Umbilical cord (tissue), 2 donors: Measurements from ENCODE around the gene MIEN1. TPM values are rescaled to one million over a fixed set of nuclear protein-coding genes. Genes with fewer than 3 reads are reported as not detected.
"Not testable (repeated sequence)": the region's sequence is repeated elsewhere in the genome, so short reads cannot be mapped to it uniquely, and the experiment has no call there.

Source experiments
- DNase-seq: peaks from one replicate; pipeline ENCODE4 v3.0.0-alpha.2; 2015; ENCODE audit warnings: low spot score
- total RNA-seq: library from RNA; depleted of rRNA; stranded (reverse); fragments of >200 nt; gene quantifications from one replicate; pipeline ENCODE4 v1.2.3, GENCODE V29; 2014; ENCODE audit warnings: low replicate concordance; ENCODE audit not compliant: insufficient read depth

Gene MIEN1
- total RNA-seq, 1 donor from 2014 or later: 9.9 TPM

DNA sequence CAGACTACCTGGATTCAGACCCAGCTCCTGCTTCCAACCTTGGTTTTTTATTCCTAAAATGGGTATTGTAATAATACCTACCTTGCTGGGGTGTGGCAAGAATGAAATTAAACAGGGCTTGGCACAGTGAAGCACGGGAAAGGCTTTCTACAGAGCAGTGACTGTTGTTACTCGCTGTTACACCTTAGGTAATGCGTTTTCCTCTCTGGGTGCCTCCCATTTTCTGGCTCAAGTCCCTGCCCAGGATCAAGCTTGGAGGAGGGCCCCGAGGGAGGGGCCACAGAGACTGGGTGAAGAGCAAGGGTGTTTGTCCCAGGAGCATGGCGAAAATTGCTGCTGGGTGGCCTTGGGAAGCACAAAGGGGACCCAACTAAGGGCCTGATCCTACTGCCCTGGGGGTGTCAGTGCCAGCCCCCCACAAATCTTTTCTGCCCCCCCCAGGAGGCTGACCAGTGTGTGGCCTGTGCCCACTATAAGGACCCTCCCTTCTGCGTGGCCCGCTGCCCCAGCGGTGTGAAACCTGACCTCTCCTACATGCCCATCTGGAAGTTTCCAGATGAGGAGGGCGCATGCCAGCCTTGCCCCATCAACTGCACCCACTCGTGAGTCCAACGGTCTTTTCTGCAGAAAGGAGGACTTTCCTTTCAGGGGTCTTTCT, 13.3 kb downstream of the MIEN1 start:
- no peak for DNase-seq

DNA sequence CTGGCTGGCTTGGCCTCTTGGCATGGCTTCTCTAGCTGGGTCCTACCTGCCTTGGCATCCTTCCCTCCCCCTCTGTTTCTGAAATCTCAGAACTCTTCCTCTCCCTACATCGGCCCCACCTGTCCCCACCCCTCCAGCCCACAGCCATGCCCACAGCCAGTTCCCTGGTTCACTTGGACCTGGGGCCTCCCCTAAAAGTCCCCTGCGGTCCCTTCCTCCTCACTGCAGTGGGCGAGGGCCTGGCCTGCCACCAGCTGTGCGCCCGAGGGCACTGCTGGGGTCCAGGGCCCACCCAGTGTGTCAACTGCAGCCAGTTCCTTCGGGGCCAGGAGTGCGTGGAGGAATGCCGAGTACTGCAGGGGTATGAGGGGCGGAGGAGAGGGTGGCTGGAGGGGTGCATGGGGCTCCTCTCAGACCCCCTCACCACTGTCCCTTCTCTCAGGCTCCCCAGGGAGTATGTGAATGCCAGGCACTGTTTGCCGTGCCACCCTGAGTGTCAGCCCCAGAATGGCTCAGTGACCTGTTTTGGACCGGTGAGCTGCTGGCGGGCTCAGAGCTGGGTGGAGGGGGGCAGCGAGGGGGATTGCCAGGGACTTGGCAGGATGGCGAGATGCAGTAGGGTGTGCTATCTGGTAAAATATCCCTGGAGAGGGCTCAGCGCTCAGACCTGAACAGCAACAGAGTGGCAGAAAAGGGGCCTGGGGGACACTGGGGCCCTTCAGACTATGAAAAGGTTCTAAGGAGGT, 14.1 kb downstream of the MIEN1 start:
- no peak for DNase-seq

DNA sequence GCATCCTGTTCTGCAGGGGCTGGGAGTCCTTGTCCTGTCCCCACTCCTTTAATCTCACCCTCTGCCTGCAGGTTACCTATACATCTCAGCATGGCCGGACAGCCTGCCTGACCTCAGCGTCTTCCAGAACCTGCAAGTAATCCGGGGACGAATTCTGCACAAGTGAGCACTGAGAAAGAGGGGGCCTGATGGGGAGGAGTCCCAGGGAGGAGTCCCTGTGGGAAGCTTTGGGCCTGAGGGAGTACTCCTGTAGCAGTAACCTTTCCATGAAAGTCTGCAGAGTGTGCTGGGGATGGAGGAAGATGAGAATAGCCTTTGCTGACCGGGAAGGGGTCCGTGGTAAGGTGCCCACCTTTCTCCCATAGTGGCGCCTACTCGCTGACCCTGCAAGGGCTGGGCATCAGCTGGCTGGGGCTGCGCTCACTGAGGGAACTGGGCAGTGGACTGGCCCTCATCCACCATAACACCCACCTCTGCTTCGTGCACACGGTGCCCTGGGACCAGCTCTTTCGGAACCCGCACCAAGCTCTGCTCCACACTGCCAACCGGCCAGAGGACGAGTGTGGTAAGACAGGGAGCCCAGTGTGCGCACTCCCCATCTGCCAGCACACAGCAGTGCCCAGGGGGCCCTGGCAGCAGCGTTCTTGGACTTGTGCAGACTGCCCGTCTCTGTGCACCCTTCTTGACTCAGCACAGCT, 14.8 kb downstream of the MIEN1 start:
- no peak for DNase-seq

DNA sequence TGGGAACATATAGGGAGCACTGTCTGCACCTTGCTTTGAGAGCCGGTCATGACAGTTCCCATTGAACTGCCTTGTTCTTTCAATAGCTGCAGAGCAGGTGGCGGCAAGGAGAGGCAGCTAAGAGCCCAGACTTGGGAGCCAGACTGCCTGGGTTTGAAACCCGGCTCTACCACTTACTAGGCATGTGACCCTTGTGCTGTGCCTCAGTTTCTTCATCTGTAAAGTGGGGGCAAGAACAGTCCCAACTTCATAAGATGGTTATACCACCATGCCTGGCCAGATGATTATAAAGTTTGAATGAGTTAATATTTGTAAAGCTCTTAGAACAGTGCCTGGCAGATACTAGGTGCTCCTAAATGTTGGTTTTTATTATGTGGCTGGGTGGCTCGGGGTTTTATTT, 16.1 kb downstream of the MIEN1 start:
- no peak for DNase-seq

DNA sequence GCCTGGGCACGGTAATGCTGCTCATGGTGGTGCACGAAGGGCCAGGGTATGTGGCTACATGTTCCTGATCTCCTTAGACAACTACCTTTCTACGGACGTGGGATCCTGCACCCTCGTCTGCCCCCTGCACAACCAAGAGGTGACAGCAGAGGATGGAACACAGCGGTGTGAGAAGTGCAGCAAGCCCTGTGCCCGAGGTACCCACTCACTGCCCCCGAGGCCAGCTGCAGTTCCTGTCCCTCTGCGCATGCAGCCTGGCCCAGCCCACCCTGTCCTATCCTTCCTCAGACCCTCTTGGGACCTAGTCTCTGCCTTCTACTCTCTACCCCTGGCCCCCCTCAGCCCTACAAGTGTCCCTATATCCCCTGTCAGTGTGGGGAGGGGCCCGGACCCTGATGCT, 18.5 kb downstream of the MIEN1 start:
- DNase-seq: no peak

DNA sequence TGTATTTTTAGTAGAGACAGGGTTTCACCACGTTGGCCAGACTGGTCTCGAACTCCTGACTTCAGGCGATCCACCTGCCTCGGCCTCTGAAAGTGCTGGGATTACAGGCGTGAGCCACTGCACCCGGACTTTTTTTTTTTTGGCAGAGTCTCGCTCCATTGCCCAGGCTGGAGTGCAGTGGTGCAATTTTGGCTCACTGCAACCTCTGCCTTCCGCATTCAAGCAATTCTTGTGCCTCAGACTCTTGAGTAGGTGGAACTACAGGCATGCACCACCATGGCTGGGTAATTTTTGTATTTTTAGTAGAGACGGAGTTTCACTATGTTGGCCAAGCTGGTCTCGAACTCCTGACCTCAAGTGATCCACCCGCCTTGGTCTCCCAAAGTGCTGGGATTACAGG, 19.3 kb downstream of the MIEN1 start:
- DNase-seq: not testable (repeated sequence)

DNA sequence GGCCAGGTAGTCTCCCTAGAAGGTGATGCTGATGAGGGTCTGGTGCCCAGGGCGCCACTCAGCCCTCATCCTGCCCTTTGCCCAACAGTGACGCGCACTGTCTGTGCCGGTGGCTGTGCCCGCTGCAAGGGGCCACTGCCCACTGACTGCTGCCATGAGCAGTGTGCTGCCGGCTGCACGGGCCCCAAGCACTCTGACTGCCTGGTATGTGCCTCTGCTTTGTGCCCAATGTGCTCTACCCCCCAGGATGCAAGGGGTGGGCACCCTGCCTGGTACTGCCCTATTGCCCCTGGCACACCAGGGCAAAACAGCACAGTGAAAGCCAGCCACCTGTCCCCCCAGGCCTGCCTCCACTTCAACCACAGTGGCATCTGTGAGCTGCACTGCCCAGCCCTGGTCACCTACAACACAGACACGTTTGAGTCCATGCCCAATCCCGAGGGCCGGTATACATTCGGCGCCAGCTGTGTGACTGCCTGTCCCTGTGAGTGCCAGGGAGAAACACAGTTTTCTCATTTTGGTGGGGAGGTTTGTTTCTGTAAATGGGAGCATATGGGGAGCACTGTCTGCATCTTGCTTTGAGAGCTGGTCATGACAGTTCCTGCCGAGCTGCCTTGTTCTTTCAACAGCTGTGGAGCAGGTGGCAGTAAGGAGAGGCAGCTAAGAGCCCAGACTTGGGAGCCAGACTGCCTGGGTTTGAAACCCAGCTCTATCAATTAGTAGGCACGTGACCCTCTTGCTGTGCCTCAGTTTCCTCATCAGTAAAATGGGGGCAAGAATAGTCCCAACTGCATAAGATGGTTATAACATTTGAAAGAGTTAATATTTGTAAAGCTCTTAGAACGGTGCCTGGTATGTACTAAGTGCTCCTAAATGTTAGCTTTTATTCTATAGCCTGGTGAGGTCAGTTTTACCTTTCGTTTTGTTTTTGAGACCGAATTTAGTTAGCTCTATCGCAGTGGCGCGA, 20.1 kb downstream of the MIEN1 start:
- no peak for DNase-seq

DNA sequence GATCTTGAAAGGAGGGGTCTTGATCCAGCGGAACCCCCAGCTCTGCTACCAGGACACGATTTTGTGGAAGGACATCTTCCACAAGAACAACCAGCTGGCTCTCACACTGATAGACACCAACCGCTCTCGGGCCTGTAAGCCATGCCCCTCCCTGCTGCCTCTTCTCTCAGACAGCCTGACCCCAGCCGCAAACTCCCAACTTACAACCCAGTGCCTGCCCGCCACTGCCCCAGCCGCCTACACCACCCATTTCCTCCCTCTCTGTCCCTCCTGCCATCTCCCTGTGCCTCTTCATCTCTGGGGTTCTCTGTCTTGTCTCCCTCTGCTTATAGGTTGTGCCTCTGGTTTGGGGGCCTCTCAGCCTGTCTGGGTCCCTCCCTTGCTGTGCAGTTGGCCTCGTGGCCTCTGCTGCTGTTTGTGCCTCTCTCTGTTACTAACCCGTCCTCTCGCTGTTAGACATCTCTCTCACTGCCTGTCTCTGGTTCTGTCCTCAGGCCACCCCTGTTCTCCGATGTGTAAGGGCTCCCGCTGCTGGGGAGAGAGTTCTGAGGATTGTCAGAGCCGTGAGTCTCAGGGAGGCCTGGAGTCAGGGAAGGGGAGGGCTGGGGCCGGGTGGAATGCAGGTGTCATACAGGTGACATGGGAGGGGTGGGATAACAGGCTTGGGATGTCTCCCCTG, 20.9 kb downstream of the MIEN1 start:
- no peak for DNase-seq

DNA sequence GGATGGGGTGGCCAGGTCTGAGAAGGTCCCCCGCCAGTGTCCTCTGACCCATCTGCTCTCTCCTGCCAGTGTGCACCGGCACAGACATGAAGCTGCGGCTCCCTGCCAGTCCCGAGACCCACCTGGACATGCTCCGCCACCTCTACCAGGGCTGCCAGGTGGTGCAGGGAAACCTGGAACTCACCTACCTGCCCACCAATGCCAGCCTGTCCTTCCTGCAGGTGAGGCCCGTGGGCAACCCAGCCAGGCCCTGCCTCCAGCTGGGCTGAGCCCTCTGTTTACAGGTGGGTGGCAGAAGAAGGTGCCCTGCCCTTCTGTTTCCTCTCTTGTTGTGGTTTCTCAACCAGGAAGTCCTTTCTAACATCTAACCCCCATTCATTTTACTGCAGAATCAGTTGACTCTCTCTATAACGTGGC, 23.4 kb downstream of the MIEN1 start:
- DNase-seq: no peak

DNA sequence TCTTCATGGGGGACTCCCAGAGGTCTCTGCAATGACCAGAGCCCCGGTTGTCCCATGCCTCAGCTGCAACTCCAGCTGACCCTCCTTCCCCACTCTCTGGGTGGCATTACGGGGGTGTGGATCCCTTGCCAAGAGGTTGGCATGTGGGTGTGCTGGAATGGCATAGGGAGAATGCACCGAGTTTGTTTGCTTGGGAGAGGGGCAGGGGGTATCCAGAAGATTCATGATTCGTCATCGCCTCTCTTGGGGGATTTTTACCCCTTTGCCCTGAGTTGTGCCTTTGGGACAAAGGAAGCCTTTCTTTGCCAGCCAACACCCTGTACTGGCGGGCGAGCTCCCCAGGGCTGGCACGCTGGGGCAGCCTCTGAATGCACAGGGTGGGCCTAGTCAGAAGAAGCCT, 23.9 kb downstream of the MIEN1 start:
- no peak for DNase-seq

DNA sequence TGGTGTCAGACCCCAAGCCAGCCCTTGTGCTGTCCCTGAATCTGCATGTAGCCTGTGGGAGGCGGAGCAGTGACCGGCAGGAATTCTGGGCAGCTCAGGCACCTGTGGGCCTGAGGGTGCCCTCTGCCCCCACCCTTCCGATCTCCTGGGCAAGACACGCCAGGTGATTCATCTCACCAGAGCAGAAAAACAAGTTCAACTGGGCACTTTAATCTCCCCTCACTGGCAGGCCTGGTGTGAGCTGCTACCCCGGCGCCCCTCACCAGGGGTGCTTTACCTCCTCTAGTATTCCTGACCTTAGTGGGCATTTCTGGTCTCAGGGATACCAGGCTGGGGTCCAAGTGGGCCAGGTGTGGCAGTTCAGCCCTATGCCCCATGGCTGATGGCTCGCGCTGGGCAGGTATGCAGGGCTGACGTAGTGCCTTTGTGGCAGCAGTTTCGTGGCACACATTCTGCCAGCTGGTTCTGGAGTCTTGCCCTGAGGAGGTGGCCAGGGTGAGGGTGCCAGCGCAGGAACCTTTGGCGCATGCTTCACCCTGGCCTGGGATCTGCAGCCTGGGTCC, 24.5 kb downstream of the MIEN1 start:
- no peak for DNase-seq

DNA sequence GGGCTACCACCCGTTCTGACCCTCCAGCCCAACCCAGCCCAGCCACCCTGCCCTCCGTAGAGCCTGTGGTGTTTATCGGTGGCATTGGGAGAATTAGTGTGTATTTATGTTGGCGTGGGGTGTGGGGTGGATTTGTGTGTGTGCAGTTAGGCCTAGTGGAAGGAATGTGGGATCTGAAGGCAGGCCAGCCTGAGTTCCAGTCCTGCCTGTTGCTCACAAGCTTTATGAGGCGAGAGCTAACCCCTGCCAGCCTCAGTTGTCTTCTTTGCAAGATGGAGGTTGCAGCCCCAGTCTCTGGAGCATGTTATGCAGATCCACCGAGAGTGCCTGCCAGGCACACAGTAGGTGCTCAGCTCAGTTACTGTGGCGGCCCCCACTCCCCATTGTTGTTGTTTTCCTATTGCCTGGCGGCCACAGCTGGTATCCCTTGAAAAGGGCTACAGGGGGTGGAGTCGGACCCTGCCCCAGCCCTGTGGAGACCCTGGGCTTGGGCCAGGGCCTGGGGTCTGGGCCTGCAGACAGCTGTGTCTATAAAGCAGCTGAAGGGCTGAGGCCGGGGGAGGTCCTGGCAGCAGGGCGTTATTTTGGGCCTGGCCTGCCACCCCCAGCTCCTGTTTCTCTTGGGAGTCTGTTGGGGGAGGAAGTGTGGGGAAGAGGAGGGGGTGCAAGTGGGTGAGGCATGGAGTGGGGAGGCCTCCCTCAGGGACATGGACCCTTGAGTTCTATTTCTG, 25.3 kb downstream of the MIEN1 start:
- no peak for DNase-seq

DNA sequence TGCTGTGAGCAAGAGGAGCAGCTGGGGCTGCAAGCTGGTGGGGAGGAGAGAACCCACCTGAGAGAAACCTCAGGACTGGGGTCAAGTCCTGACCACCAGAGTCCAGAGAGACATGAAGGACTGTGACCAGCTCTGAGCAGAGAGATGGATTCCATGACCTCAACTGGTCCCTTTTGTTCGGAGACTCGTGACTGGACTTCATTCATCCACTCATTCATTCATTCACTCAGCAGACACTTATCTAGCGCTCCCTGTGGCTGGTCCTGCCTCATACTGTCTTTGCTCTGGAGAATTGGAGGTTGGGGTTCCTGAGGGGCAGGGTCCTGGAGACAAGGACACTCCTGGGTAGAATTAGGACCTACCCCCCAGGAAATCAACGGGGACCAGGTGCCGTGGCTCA, 26.4 kb downstream of the MIEN1 start:
- DNase-seq: no peak

DNA sequence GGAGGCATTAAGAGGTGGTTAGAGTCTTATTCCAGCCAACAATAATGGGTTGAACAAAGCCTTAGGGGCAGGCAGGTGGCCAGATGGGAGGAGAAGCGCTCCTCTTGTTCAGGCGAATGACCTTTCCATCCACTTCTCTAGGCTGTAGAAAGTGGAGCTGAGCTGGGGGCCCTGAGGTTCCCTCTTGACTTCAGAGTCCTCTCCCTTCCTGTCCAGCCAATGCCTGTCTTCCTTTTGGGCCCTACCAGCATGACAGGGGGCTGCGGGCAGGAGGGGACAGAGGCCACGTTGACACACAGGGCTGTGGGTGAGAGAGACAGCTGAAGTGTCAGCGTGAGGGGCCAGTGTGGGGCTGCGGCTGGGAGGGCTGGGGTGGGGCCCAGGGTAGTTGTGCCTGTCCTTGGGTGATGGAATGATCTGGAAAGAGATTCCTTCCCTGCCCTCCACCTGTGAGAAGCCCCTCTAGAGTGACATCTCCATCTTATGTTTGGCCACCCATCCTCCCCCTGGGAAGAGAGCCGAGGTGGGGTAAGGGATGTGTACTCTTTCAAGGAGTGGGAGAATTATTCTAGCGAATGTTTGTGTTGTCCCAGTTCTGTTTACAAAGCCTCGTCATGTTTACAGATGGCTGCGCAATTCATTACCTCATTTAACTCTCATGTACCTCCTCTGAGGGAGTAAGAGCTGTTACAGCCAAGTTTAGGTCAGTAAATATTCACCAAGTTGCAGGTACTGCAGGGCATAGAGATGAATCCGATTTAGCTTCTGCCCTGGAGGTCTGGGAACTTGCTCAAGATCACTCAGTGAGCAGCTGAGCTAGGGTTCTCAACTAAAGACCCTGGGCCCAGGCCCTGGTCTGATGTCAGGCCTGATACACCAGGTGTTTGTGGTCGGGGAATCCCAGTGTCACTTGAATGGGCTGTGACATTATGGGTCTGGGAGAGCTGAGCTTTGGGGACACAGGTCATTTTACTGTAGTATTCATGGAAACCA, 27.1 kb downstream of the MIEN1 start:
- no peak for DNase-seq

DNA sequence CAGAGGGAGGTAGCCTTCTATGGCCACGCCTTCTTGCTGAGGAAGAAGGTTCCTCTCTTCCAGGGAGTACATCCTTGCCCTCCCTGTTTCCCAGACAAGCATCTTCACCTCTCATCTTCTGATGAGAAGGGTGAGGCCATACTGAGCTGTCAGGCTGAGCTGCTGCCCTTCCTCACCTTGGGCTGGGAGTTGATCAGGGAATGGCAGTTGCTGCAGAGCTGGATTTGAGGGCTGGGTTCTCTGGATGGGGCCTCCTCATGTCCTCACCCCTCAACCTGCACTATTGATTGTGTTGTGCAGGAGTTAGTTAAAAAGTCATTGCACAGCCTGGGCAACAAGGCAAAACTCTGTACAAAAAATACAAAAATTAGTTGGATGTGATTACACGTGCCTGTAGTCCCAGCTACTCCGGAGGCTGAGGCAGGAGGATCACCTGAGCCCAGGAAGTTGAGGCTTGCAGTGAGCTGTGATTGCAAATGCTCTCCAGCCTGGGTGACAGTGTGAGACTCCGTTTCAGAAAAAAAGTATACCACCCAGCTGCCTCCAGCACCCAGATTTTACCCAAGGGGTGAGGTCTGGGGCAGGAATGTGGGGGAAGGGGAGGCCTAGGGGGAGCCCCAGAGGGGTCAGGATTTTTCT, 28.4 kb downstream of the MIEN1 start:
- DNase-seq: no peak

DNA sequence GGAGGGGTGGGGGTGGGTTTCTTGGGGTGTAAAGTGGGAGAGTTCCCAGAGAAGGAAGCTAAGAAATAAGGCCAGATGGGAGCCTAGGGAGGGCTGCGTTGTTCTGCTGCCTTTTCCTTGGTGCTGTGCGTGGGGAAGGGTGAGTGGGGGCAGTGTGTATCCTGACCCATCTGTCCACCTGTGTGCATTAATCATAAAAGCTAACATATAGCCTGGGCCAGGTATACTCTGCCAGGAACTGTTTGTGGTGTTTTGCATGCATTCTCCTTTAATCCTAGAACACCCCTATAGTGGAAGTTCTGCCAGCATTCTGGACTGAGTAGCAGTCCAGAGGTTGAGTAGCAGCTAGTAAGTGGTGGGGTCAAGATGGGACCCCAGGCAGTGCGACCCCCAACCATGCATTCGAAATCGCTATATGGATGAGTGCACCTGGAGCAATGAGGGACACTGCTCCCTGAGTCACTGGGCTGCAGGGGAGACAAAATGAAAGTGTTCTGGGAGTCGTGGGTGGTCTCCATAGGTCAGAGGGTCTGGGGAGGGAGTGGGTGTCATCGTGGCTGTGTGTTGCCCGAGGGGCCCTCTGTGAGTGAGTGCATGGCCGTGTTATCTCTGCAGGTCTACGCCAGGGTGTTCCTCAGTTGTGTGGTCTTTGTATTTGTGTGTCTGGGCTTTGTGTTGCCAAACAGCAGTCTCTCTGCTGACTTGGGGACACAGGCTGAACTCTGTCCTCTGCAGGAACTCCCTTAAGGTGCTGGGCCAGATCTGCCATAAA, 29.1 kb downstream of the MIEN1 start:
- DNase-seq: no peak
